HepG2 (cell line): ENCODE results near the gene MBD3L2. TPM values are rescaled to one million over a fixed set of nuclear protein-coding genes. Genes with fewer than 3 reads are reported as not detected.
A peak's percentile ranks its signal among the peaks of the same experiment; 100 is the strongest.

Source experiments
- ATAC-seq: fragments of 200-7000 bp; cut with Tn5 transposase; 3 replicates; pipeline ENCODE4 v1.9.1; 2020; ENCODE audit warnings: mild to moderate bottlenecking, moderate library complexity
- BruUV-seq: library from RNA; stranded (reverse); fragments of 400-500 nt; replicated peaks from 2 replicates; lab custom pipeline; 2021; lab: Mats Ljungman, UMichigan
- CTCF ChIA-PET: fragments of 300-600 bp; formaldehyde crosslinking; extraction: SDS; loops from one replicate; lab custom pipeline; 2021; ENCODE audit warnings: low total read pairs, inconsistent platforms, low intra/inter-chr PET ratio; lab: Yijun Ruan, JAX
- POLR2A ChIA-PET: fragments of 350-600 bp; sonication (Branson Sonifier 250); formaldehyde crosslinking; loops from one replicate; lab custom pipeline; 2020; ENCODE audit warnings: antibody characterized with exemption, inconsistent platforms; lab: Yijun Ruan, JAX
- DNase-seq: peaks from one replicate; pipeline ENCODE4 v3.0.0-alpha.2; 2015; ENCODE audit warnings: low spot score
- FAIRE-seq: peaks from 3 replicates; lab custom pipeline; 2011; peaks lifted over from hg19 to GRCh38; lab: Jason Lieb, UNC
- H2AFZ ChIP-seq: one replicate; pipeline ENCODE4 v1.6.1; 2011; ENCODE audit warnings: low read length, inconsistent platforms
- H3K27ac ChIP-seq: fragments of 300-600 bp; 3 replicates; pipeline ENCODE4 v1.8.0; 2011; ENCODE audit warnings: mixed run types, mild to moderate bottlenecking, mixed read lengths, low read length, inconsistent platforms; ENCODE audit not compliant: insufficient read depth; ENCODE audit errors: extremely low read length
- H3K27me3 ChIP-seq, 2 experiments: fragments of 200-600 bp in 1 of 2; 2 replicates in 1 of 2; 3 replicates in 1 of 2; pipeline versions ENCODE4 v1.6.0 to v1.8.0; 2011; ENCODE audit warnings: low read length in 2 of 2, mild to moderate bottlenecking in 2 of 2, moderate library complexity in 2 of 2, inconsistent platforms in 1 of 2; ENCODE audit not compliant: insufficient read depth in 2 of 2, control insufficient read depth in 1 of 2
- H3K36me3 ChIP-seq, 2 experiments: fragments of 200-600 bp in 1 of 2; replicated peaks in 1 of 2; 2 replicates in 1 of 2; 3 replicates in 1 of 2; pipeline versions ENCODE4 v1.5.1 to v1.8.0; 2011; ENCODE audit warnings: low read length in 2 of 2, inconsistent platforms in 1 of 2; ENCODE audit not compliant: insufficient read depth in 2 of 2, control insufficient read depth in 1 of 2
- H3K4me1 ChIP-seq: 2 replicates; pipeline ENCODE4 v1.5.1; 2012; ENCODE audit warnings: low read length, inconsistent platforms; ENCODE audit not compliant: insufficient read depth
- H3K4me2 ChIP-seq: 2 replicates; pipeline ENCODE4 v1.6.0; 2011; ENCODE audit warnings: low read depth, low read length, inconsistent platforms
- H3K4me3 ChIP-seq, 3 experiments: fragments of 200-600 bp in 1 of 3; sonication (generic), shearing (Covaris generic) in 1 of 3; replicated peaks in 1 of 3; 2 replicates each; pipeline ENCODE4 v1.5.1; 2011 to 2016; ENCODE audit warnings: low read length in 3 of 3, inconsistent platforms in 2 of 3, low read depth in 2 of 3, mild to moderate bottlenecking in 2 of 3, control low read depth in 1 of 3, mixed read lengths in 1 of 3; ENCODE audit not compliant: insufficient read depth in 1 of 3
- H3K79me2 ChIP-seq: one replicate; pipeline ENCODE4 v1.6.1; 2011; ENCODE audit warnings: low read length, inconsistent platforms; ENCODE audit not compliant: insufficient read depth
- H3K9ac ChIP-seq: 2 replicates; pipeline ENCODE4 v1.6.0; 2011; ENCODE audit warnings: mild to moderate bottlenecking, low read depth, low read length, inconsistent platforms; ENCODE audit not compliant: insufficient read depth
- H3K9me3 ChIP-seq: 2 replicates; pipeline ENCODE4 v1.5.1; 2012; ENCODE audit warnings: mild to moderate bottlenecking, low read length
- H4K20me1 ChIP-seq: 2 replicates; pipeline ENCODE4 v1.6.0; 2011; ENCODE audit warnings: inconsistent platforms, mild to moderate bottlenecking, low read length, moderate library complexity; ENCODE audit not compliant: insufficient read depth
- BRCA1 ChIP-seq: sonication (generic); formaldehyde crosslinking; IDR thresholded peaks from 2 replicates; pipeline ENCODE4 v1.4.0; 2020; ENCODE audit warnings: missing genetic modification reagents
- MED1 ChIP-seq: sonication (generic); formaldehyde crosslinking; IDR thresholded peaks from 2 replicates; pipeline ENCODE4 v1.4.0; 2020; ENCODE audit warnings: missing genetic modification reagents
- PHB2 ChIP-seq: fragments of 450-650 bp; IDR thresholded peaks from 2 replicates; pipeline ENCODE4 v1.6.1; 2018; ENCODE audit not compliant: partially characterized antibody
- PITX1 ChIP-seq: sonication (generic); formaldehyde crosslinking; IDR thresholded peaks from 2 replicates; pipeline ENCODE4 v1.5.1; 2020; ENCODE audit warnings: mild to moderate bottlenecking, missing genetic modification reagents
- RFXAP ChIP-seq: sonication (generic); formaldehyde crosslinking; IDR thresholded peaks from 2 replicates; pipeline ENCODE4 v1.4.0; 2020; ENCODE audit warnings: missing genetic modification reagents, borderline replicate concordance
- SIN3B ChIP-seq: fragments of 150-350 bp; IDR thresholded peaks from 2 replicates; pipeline ENCODE4 v1.6.1; 2014; ENCODE audit warnings: low read length
- SP2 ChIP-seq: sonication (generic); formaldehyde crosslinking; IDR thresholded peaks from 2 replicates; pipeline ENCODE4 v1.5.1; 2020; ENCODE audit warnings: mild to moderate bottlenecking, missing genetic modification reagents
- SP5 ChIP-seq: IDR thresholded peaks from 2 replicates; pipeline ENCODE4 v1.6.1; 2016; ENCODE audit warnings: low read depth, borderline replicate concordance
- TGIF2 ChIP-seq: IDR thresholded peaks from 2 replicates; pipeline ENCODE4 v1.6.1; 2016; ENCODE audit warnings: control low read depth, missing compliant biosample characterization
- ZBTB44 ChIP-seq: sonication (generic); formaldehyde crosslinking; IDR thresholded peaks from 2 replicates; pipeline ENCODE4 v1.4.0; 2020; ENCODE audit warnings: missing genetic modification reagents
- ZFP36L2 ChIP-seq: sonication (generic); formaldehyde crosslinking; IDR thresholded peaks from 2 replicates; pipeline ENCODE4 v1.4.0; 2020; ENCODE audit warnings: missing genetic modification reagents
- ZFX ChIP-seq: sonication (generic); formaldehyde crosslinking; IDR thresholded peaks from 2 replicates; pipeline ENCODE4 v1.4.0; 2020; ENCODE audit warnings: mild to moderate bottlenecking, low read depth, missing genetic modification reagents, moderate library complexity
- ZNF136 ChIP-seq: sonication (generic); formaldehyde crosslinking; IDR thresholded peaks from 2 replicates; pipeline ENCODE4 v1.8.1; 2022; ENCODE audit warnings: low read depth, mild to moderate bottlenecking, moderate library complexity, missing genetic modification reagents
- ZNF296 ChIP-seq: sonication (generic); formaldehyde crosslinking; conservative IDR thresholded peaks from 2 replicates; pipeline ENCODE4 v1.5.0; 2020; ENCODE audit warnings: mild to moderate bottlenecking, missing genetic modification reagents
- ZNF354B ChIP-seq: sonication (generic); formaldehyde crosslinking; IDR thresholded peaks from 2 replicates; pipeline ENCODE4 v1.8.0; 2022; ENCODE audit warnings: mild to moderate bottlenecking, missing genetic modification reagents
- ZNF547 ChIP-seq: sonication (generic); formaldehyde crosslinking; IDR thresholded peaks from 2 replicates; pipeline ENCODE4 v1.5.1; 2020; ENCODE audit warnings: mild to moderate bottlenecking, missing genetic modification reagents
- ZNF569 ChIP-seq: sonication (generic); formaldehyde crosslinking; IDR thresholded peaks from 2 replicates; pipeline ENCODE4 v1.5.0; 2020; ENCODE audit warnings: mild to moderate bottlenecking, missing genetic modification reagents, moderate library complexity, borderline replicate concordance
- ZNF670 ChIP-seq: sonication (generic); formaldehyde crosslinking; IDR thresholded peaks from 2 replicates; pipeline ENCODE4 v1.8.0; 2022; ENCODE audit warnings: mild to moderate bottlenecking, missing genetic modification reagents, borderline replicate concordance
- ZNF839 ChIP-seq: sonication (generic); formaldehyde crosslinking; IDR thresholded peaks from 2 replicates; pipeline ENCODE4 v1.4.0; 2020; ENCODE audit warnings: missing genetic modification reagents, mild to moderate bottlenecking, borderline replicate concordance
- WGBS: methylation state at CpG from one replicate; pipeline ENCODE4 v1.1.6; 2017; ENCODE audit warnings: low lambda C conversion rate; 5-methylcytosine and 5-hydroxymethylcytosine counted together
- in situ Hi-C: cut with HindIII; loops from 2 replicates; pipeline ENCODE4 v1.10.0; 2017; ENCODE audit warnings: low pct_unique_long_range_greater_than_20kb; ENCODE audit not compliant: extremely low pct_ligation_motif_present
- intact Hi-C: fragments of 100-400 bp; cut with micrococcal nuclease; formaldehyde crosslinking; loops from one replicate; pipeline ENCODE4 v1.10.0; 2022; ENCODE audit not compliant: unreplicated experiment
- polyA plus RNA-seq, 8 experiments: library from polyadenylated mRNA; depleted of rRNA in 3 of 8; stranded (reverse) in 7 of 8; unstranded in 1 of 8; fragments of >200 nt; fragmentation: Illumina TruSeq in 4 of 8; extraction: Trizol in 4 of 8; gene quantifications; 2 replicates each; pipeline versions ENCODE4 v1.2.1 to v1.2.3, GENCODE V29; 2011 to 2016; ENCODE audit warnings: low read depth in 4 of 8, missing spikeins in 1 of 8, mixed read lengths in 1 of 8; ENCODE audit not compliant: insufficient read depth in 1 of 8
- total RNA-seq, 5 experiments: library from RNA; depleted of rRNA; stranded (reverse); fragments of >200 nt; fragmentation: Illumina TruSeq; extraction: Trizol; gene quantifications; 2 replicates each; pipeline ENCODE4 v1.2.3, GENCODE V29; 2016; ENCODE audit warnings: low read depth in 1 of 5
- TF ChIP-seq, protein P1 (sequence below): sonication (generic); formaldehyde crosslinking; IDR thresholded peaks from 2 replicates; pipeline ENCODE4 v1.4.0; 2020; ENCODE audit warnings: missing genetic modification reagents; ENCODE audit errors: not compliant biosample characterization

MBD3L2 gene
- total and polyA plus RNA-seq, 2 of the 13 experiments (the other 11 are each of a cell fraction or from before 2014, with no cell fraction given): not detected

DNA sequence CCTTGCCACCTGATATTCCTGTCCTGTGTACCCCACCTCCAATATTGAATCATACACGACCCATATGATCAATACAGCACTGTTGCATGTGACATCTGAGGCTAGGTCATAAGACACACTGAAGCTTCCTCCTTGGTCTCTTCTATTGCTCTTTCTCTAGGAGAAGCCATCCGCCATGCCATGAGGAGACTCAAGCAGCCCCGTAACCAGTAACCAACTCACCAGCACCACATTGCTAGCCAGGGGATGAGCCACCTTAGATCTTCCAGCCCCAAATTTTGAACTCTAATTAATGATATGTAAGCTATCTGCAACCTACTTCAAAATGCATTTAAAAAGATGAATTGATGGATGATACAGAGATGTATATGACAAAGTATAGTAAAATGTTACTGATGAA, 49.0 kb downstream of the MBD3L2 start (continued):
- TF ChIP-seq PHB2: no peak

DNA sequence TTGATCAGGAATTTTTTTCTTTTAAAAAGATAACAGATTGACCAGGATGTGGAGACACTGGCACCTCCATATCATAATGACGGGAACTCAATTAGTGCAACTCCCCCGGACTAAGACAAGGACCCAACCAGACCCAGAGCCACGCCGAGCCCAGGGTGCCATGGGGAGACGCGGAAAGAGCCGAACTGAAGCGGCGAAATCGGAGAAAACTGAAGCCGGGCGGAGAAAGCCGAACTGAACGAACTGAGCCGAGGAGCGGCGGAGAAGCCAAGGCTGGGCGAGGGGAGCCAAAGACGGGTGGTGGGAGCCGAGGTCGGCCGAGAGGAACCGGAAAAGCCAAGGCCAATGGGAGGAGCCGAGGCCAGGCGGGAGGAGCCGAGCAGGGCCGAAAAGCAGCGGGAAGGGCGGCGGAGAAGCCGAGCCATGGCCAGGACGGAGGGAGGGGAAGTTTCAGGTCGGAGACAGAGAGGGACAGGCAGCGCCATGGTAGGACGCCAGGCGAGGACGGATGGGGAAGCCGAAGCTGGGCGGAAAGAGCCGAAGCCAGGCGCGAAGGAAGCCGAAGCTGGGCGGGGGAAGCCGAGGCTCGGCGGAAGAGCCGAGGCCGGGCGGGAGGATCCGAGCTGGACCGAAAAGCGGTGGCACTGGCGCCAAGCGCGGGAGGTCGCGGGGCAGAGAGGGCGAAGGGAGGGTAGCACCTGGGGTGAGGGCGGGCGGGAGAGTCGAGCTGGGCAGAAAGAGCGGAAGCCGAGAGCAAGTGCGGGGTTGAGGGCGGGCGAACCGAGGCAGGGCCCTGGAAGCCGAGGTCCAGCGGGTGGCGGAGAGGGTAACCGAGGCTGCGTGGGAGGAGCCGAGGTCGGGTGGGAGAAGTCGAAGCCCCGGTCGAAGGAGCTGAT, 49.8 kb downstream of the MBD3L2 start:
- ChIA-PET CTCF (interaction anchor here (0.9 kb wide), 1 partner anchor 10 kb away, joined by 3 read pairs; no protein-coding TSS in a partner anchor), POLR2A (interaction anchor here (0.5 to 1.4 kb wide), 10 partner anchors 30 to 705 kb away, joined by 3 to 32 read pairs (median 3); partner anchors contain the start of gene ZNF557)
- Histone ChIP-seq H3K4me3 (peak overlapping the region; percentile 66 to 83 (median 77)), H3K4me2 (peak overlapping the region; percentile 95), H3K9me3 (peaks cover 6% of the 10 kb centered on the region; the same call in 1 of the 2 replicates), H3K36me3 (no peaks in the 10 kb centered on the region), H3K79me2 (no peaks in the 10 kb centered on the region), H3K27me3 (no peaks in the 10 kb centered on the region), H3K4me1 (peaks cover 37% of the 10 kb centered on the region), H4K20me1 (no peaks in the 10 kb centered on the region), H2AFZ (no peak overlapping the region), H3K9ac (peak overlapping the region; percentile 77), H3K27ac (peak overlapping the region; percentile 82)
- in situ Hi-C loops: no loop called here
- DNase-seq: peak; percentile 80
- WGBS: under 1% methylated on average over 58 of the region's 78 CpGs
- FAIRE-seq: peak; percentile 63
- ATAC-seq: peak; percentile 95
- intact Hi-C loops: no loop called here
- no TSS peak for BruUV-seq
- no peak for TF ChIP-seq BRCA1 (CRISPR knock-in tag)
- no peak for TF ChIP-seq ZNF296
- 0 out of 2 replicates have a peak, but pooled peaks have one; percentile 18 for TF ChIP-seq PITX1 (CRISPR knock-in tag)
- TF ChIP-seq ZFX (CRISPR knock-in tag): peak; percentile 76
- TF ChIP-seq ZFP36L2 (CRISPR knock-in tag): no peak
- TF ChIP-seq RFXAP (CRISPR knock-in tag): no peak; the same call in 1 of the 2 replicates
- TF ChIP-seq ZNF547: peak; percentile 60; the same call in 1 of the 2 replicates
- TF ChIP-seq ZNF839: no peak
- no peak for TF ChIP-seq ZNF136
- no peak for TF ChIP-seq SP2 (CRISPR knock-in tag)
- TF ChIP-seq, protein P1, sequence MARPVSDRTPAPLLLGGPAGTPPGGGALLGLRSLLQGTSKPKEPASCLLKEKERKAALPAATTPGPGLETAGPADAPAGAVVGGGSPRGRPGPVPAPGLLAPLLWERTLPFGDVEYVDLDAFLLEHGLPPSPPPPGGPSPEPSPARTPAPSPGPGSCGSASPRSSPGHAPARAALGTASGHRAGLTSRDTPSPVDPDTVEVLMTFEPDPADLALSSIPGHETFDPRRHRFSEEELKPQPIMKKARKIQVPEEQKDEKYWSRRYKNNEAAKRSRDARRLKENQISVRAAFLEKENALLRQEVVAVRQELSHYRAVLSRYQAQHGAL: no peak
- TF ChIP-seq ZBTB44 (CRISPR knock-in tag): no peak
- TF ChIP-seq ZNF670 (CRISPR knock-in tag): no peak
- no peak for TF ChIP-seq ZNF569
- TF ChIP-seq TGIF2 (CRISPR knock-in tag): no peak
- TF ChIP-seq SIN3B: no peak
- no peak; the same call in 1 of the 2 replicates for TF ChIP-seq MED1
- TF ChIP-seq ZNF354B (CRISPR knock-in tag): no peak
- peak; percentile 65; the same call in 1 of the 2 replicates for TF ChIP-seq SP5 (CRISPR knock-in tag)
